D721Med (cell line): ENCODE data around the gene SIAH1.

ENCODE experiments used
- DNase-seq: peaks from one replicate; pipeline ENCODE4 v3.0.0; 2011; ENCODE audit warnings: low spot score; ENCODE audit not compliant: insufficient read length
- FAIRE-seq: peaks from 2 replicates; lab custom pipeline; 2011; peaks lifted over from hg19 to GRCh38; lab: Jason Lieb, UNC
- CTCF ChIP-seq: IDR thresholded peaks from 2 replicates; pipeline ENCODE4 v1.5.1; 2012; ENCODE audit warnings: mild to moderate bottlenecking, control low read depth; ENCODE audit not compliant: insufficient read depth; ENCODE audit errors: missing control alignments

The SIAH1 gene

GRCh38 chr16:48385253-48386150 is at the start of gene SIAH1:
TSS of gene SIAH1 (minus strand) at chr16:48385413. CDS start at chr16:48362428, 22,985 bp downstream.
- DNase-seq (peak; percentile 40), FAIRE-seq (no peak)
- no peak for TF ChIP-seq CTCF

GRCh38 chr16:48434653-48435317 is 49.6 kb upstream of the SIAH1 start:
- no peak for FAIRE-seq
- no peak for TF ChIP-seq CTCF
- DNase-seq = no peak

- TF ChIP-seq CTCF = no peak
- FAIRE-seq (no peak), DNase-seq (no peak)
These were observed 48.8 kb upstream of the SIAH1 start for GRCh38 chr16:48433850-48434530.

- TF ChIP-seq CTCF = no peak
- FAIRE-seq = no peak
- no peak for DNase-seq
These were observed 48.1 kb upstream of the SIAH1 start for GRCh38 chr16:48433116-48433849.

- no peak for FAIRE-seq
- no peak for DNase-seq
- TF ChIP-seq CTCF = no peak
These were observed 46.9 kb upstream of the SIAH1 start for GRCh38 chr16:48432136-48432535.

GRCh38 chr16:48430890-48431289 is 45.7 kb upstream of the SIAH1 start:
- FAIRE-seq (no peak), DNase-seq (no peak)
- no peak for TF ChIP-seq CTCF
